ENCODE data around the gene OR2T3. TPM values are rescaled to one million over a fixed set of nuclear protein-coding genes. Genes with fewer than 3 reads are reported as not detected.
"Not testable (repeated sequence)": the region's sequence is repeated elsewhere in the genome, so short reads cannot be mapped to it uniquely, and the experiment has no call there.

OR2T3 gene, protein sequence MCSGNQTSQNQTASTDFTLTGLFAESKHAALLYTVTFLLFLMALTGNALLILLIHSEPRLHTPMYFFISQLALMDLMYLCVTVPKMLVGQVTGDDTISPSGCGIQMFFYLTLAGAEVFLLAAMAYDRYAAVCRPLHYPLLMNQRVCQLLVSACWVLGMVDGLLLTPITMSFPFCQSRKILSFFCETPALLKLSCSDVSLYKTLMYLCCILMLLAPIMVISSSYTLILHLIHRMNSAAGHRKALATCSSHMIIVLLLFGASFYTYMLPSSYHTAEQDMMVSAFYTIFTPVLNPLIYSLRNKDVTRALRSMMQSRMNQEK
- total RNA-seq, result not detected

- not testable (repeated sequence) for DNase-seq
Measured at GRCh38 chr1:248473051-248473450, at the start of gene OR2T3. Gene OR2T3 (plus strand): TSS chr1:248473351. CDS start chr1:248473351, 0 bp downstream.

GRCh38 chr1:248427526-248428191, 45.5 kb upstream of the OR2T3 start:
- not testable (repeated sequence) for DNase-seq

GRCh38 chr1:248428192-248428533, 45.0 kb upstream of the OR2T3 start:
- not testable (repeated sequence) for DNase-seq

- DNase-seq, result not testable (repeated sequence)
Measured at GRCh38 chr1:248431683-248432082, 41.5 kb upstream of the OR2T3 start.

DNA sequence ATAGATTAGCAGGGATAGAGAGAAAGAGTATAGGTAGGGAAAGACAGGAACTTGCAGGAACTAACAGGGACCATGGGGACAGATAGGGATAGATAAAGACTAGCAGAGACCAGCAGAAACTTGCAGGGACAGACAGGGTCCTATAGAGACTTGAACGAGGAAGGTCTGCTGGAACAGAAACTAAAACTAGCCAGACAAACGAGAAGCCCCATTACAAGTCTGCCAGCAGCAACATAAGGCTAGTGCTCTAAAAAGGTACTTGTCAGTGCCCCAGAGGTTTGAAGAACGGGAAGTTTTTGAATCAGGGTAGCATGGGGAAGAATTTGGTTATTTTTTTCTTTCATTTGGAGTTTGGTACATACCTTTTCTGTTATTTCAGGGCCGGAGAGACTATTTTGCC, 41.0 kb upstream of the OR2T3 start:
- not testable (repeated sequence) for DNase-seq

DNA sequence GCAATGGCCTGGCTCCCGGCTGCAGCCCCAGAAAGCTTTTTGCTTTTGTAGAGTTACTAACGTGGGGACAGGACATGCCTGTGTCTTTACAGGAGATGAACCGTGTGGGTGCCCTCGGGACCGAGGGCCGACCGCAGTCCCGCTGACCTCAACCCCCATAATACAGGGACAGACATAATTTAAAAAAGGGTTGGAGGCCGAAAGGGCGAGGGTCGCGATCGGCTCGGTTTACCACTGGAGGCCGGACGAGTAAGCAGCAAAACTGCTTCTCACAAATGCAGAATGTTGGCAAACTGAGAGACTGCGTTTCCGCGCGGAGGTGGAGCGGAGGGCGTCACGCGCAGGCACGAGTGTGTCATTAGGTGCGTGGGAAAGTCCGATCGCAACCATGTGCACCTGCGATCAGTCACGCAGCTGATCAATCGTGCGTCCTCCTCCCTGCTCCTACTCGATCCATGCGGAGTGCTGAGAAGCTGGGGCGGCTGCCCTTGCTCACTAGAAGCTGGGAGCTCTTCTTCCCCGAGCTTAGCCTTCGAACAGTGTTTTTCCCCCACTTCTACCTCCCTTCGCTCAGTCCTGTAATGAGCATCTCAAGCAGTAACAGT, 39.2 kb upstream of the OR2T3 start:
- not testable (repeated sequence) for DNase-seq

GRCh38 chr1:248434913-248435312, 38.2 kb upstream of the OR2T3 start:
- DNase-seq, result not testable (repeated sequence)

DNA sequence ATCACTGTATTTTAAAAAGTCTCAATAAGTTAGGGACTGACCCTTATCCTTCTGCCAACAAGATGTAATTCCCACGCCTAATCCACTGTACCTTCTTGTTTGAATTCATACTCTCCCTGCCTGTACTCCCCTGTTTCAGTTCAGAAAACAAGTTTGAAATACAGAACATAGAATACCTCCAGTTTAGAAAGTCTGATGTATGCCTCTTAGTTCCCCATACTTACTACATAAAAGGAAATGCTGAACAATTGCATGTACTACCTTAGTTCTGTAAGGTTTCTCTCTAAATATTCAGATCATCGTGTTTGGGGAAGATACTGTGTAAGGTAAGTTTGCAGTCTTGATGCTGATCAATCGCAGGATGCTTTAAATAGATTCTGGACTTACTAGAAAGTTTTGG, 36.8 kb upstream of the OR2T3 start:
- DNase-seq, result not testable (repeated sequence)

DNA sequence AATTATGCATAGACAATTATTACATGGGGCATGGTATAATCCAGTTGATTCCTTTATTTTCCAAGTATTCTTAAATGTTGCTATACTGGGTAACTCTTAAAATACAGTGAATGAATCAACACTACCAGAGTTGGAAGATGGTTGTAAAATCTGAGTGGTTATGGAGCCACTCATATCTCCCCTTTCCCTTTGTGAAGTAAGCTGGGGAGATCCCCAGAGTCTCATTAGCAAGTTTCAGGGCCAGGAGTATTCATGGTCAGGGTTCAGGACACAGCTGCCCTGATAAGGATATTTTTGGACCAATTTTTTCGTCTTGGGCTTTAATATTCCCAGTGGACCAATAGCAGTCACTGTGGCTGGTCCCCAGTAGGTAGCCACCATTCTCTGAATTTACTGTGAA, 34.5 kb upstream of the OR2T3 start:
- not testable (repeated sequence) for DNase-seq

DNA sequence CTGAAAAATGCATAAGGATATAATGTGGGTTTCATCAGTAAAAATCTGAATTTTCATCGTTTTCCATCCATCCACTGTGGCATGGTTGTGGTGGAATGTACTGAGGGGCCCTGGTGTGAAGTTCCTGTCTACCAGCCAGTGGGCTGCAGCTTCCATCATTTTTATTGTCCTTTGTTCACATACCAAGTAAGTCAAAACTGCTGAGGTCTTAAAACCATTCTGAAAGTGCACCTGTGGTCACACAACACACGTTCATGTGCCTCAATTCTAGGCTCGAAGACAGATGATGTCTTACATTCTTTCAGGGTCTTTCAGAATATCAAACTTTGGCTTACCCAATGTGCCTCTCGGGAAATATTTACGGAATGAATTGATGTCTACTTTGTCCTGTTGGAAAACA, 33.9 kb upstream of the OR2T3 start:
- not testable (repeated sequence) for DNase-seq

GRCh38 chr1:248442500-248443277, 30.5 kb upstream of the OR2T3 start:
- DNase-seq, result not testable (repeated sequence)

GRCh38 chr1:248444603-248445002, 28.5 kb upstream of the OR2T3 start:
- DNase-seq, result not testable (repeated sequence)

- DNase-seq, result not testable (repeated sequence)
Measured at GRCh38 chr1:248445399-248445798, 27.8 kb upstream of the OR2T3 start, which contains the start of gene OR2T2. Gene OR2T2 (plus strand): TSS chr1:248445637. CDS start chr1:248452798, 7,161 bp downstream.

DNA sequence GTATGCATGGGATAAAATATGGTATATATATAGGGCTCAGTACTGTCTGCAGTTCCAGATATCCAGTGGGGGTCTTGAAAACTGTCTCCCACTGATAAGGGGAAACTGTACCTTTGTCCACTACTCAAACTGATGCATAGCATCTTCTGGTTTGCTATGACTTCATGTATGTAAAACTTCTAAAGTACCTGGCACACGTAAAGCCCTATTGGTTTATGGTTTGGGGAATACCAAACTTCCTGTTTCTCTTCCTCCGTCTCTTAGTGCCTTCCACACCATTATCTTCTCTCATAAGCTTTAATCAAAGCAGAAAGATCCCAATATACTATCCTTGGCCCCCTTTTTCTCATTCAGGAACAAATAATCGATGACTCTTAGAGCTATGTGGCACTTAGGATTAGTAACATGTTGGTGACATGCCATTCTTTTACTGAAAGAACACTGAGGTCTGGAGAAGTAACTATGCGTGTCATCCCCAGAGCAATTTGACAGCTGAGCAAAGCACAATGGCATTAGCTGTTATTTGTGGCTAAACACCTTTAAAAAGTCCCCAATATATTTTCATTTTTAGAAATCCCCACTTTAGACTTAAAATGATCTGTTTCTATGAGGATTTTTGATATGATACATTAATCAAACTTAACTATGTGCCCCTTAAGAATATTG, 24.6 kb upstream of the OR2T3 start:
- DNase-seq, result not testable (repeated sequence)

- not testable (repeated sequence) for DNase-seq
Measured at GRCh38 chr1:248449821-248450465, 23.2 kb upstream of the OR2T3 start.

GRCh38 chr1:248450466-248451145, 22.5 kb upstream of the OR2T3 start:
- DNase-seq, result not testable (repeated sequence)

DNA sequence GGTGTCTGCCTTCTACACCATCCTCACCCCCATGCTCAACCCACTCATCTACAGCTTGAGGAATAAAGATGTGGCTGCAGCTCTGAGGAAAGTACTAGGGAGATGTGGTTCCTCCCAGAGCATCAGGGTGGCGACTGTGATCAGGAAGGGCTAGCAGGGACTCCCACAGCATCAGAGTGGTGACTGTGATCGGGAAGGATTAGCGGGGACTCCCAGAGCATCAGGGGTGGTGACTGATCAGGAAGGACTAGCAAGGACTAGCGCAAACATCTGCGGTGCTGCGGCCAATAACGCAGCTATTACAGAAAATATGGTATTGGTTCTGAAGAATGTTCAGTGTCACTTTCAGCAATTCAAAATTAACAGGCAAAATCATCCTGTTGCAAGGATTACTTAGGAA, 19.5 kb upstream of the OR2T3 start:
- DNase-seq, result not testable (repeated sequence)

- not testable (repeated sequence) for DNase-seq
Measured at GRCh38 chr1:248455045-248455444, 18.1 kb upstream of the OR2T3 start.

DNA sequence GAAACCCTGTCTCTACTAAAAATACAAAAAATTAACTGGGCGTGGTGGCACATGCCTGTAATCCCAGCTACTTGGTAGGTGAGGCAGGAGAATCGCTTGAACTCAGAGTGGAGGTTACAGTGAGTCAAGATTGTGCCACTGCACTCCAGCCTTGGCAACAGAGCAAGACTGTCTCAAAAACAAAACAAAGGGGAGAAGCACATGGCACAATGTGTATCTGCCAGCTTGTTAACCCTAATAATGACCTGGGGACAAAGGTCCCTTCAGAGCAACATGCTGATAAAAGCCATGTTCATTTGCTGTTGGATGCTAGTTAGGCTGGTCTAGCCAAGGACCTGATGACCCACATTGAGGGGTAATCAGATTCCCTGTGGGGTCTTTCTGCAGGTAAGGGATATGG, 16.5 kb upstream of the OR2T3 start:
- not testable (repeated sequence) for DNase-seq

DNA sequence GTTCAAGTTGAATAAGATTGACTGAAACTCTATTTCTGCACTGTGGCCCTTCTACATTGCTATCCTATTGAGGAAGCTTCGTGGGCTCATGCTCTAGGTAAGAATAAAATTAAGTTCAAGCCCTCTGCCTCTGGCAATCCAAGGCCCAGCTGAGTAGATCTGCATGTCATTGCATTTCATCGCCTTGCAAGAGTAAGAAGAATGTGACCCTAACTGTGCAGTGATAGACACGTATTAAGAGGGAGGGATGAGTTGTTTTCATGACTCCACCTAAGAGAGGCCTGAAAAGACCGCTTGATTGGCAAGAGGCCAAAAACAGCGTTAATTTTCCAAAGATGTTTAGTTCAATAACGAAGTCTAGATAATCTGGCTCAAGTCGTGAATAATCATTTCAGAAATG, 14.0 kb upstream of the OR2T3 start:
- DNase-seq, result not testable (repeated sequence)

- no peak for DNase-seq
Measured at GRCh38 chr1:248471154-248471553, 2.0 kb upstream of the OR2T3 start.

Data from tongue (tissue), 2 donors.